HEK293T (cell line): ENCODE results near the gene HYAL3.

Source experiments
- CTCF ChIA-PET: fragments of 350-600 bp; formaldehyde crosslinking; extraction: SDS; loops from one replicate; lab custom pipeline; 2021; ENCODE audit warnings: antibody characterized with exemption, inconsistent platforms; lab: Yijun Ruan, JAX
- POLR2A ChIA-PET: fragments of 350-600 bp; formaldehyde crosslinking; extraction: SDS; loops from one replicate; lab custom pipeline; 2020; ENCODE audit warnings: antibody characterized with exemption, inconsistent platforms; lab: Yijun Ruan, JAX
- DNase-seq: peaks from one replicate; pipeline ENCODE4 v3.0.0; 2012; ENCODE audit warnings: mixed read lengths; ENCODE audit errors: extremely low spot score
- ARNT ChIP-seq: fragments of 450-650 bp; IDR thresholded peaks from 2 replicates; pipeline ENCODE4 v1.6.1; 2017; ENCODE audit warnings: mild to moderate bottlenecking
- BHLHE40 ChIP-seq: fragments of 450-650 bp; IDR thresholded peaks from 2 replicates; pipeline ENCODE4 v1.6.1; 2016; ENCODE audit warnings: mild to moderate bottlenecking, moderate library complexity, borderline replicate concordance
- CTBP1 ChIP-seq: fragments of 450-650 bp; IDR thresholded peaks from 2 replicates; pipeline ENCODE4 v1.6.1; 2016; ENCODE audit warnings: borderline replicate concordance
- ELF4 ChIP-seq: fragments of 450-650 bp; IDR thresholded peaks from 2 replicates; pipeline ENCODE4 v1.6.1; 2017; ENCODE audit warnings: antibody characterized with exemption
- FOXA1 ChIP-seq: fragments of 450-650 bp; IDR thresholded peaks from 2 replicates; pipeline ENCODE4 v1.6.1; 2016; ENCODE audit warnings: mild to moderate bottlenecking
- FOXK2 ChIP-seq: fragments of 450-650 bp; IDR thresholded peaks from 2 replicates; pipeline ENCODE4 v1.6.1; 2016; ENCODE audit warnings: mild to moderate bottlenecking
- FOXM1 ChIP-seq: fragments of 450-650 bp; IDR thresholded peaks from 2 replicates; pipeline ENCODE4 v1.6.1; 2017; ENCODE audit warnings: mild to moderate bottlenecking, borderline replicate concordance
- HDGF ChIP-seq: fragments of 450-650 bp; IDR thresholded peaks from 2 replicates; pipeline ENCODE4 v1.6.1; 2017; ENCODE audit warnings: antibody characterized with exemption, borderline replicate concordance
- L3MBTL2 ChIP-seq: fragments of 450-650 bp; conservative IDR thresholded peaks from 2 replicates; pipeline ENCODE4 v1.6.1; 2016; ENCODE audit warnings: mild to moderate bottlenecking
- LEF1 ChIP-seq: fragments of 450-650 bp; IDR thresholded peaks from 2 replicates; pipeline ENCODE4 v1.6.1; 2017; ENCODE audit warnings: mild to moderate bottlenecking, borderline replicate concordance
- NFRKB ChIP-seq: fragments of 450-650 bp; IDR thresholded peaks from 2 replicates; pipeline ENCODE4 v1.6.1; 2016; ENCODE audit warnings: mild to moderate bottlenecking, moderate library complexity
- SP1 ChIP-seq: fragments of 450-650 bp; IDR thresholded peaks from 2 replicates; pipeline ENCODE4 v1.6.1; 2017
- SUZ12 ChIP-seq: fragments of 450-650 bp; IDR thresholded peaks from 2 replicates; pipeline ENCODE4 v1.6.1; 2016; ENCODE audit warnings: mild to moderate bottlenecking
- TARDBP ChIP-seq: fragments of 450-650 bp; IDR thresholded peaks from 2 replicates; pipeline ENCODE4 v1.6.1; 2016
- ZNF384 ChIP-seq: fragments of 450-650 bp; IDR thresholded peaks from 2 replicates; pipeline ENCODE4 v1.6.1; 2016
- TF ChIP-seq, protein P1 (sequence below): fragments of 450-650 bp; IDR thresholded peaks from 2 replicates; pipeline ENCODE4 v1.6.1; 2016

The HYAL3 gene

DNA sequence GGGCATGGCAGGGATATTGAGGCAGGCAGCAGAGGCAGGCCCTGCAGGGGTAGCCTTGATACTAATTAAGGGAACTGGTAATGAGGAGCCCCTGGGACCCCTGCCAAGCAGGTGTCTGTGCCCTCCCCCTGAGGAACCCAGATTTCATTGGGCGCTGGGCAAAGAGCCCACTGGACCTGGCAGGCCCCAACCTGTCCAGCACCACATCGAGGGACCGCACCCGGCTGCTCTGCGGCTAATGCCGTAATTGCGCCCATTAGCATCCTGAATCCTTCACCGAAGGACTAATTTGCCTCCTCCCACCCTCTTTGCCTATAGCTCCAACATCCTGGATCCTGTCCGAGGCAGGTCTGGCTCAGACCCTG is 44.0 kb downstream of the HYAL3 start:
- ChIA-PET CTCF (interaction anchor here (1.5 to 2.9 kb wide), 2 partner anchors 9 to 14 kb away, joined by 4 to 21 read pairs; no protein-coding TSS in a partner anchor), POLR2A (interaction anchor here (1.7 to 1.9 kb wide), 2 partner anchors 20 to 22 kb away, joined by 4 to 6 read pairs; partner anchors contain the start of gene GNAI2)
- no peak for DNase-seq
- TF ChIP-seq FOXK2 = no peak
- no peak for TF ChIP-seq ELF4
- TF ChIP-seq L3MBTL2 = no peak
- no peak for TF ChIP-seq NFRKB
- TF ChIP-seq SP1 = no peak
- TF ChIP-seq, protein P1, sequence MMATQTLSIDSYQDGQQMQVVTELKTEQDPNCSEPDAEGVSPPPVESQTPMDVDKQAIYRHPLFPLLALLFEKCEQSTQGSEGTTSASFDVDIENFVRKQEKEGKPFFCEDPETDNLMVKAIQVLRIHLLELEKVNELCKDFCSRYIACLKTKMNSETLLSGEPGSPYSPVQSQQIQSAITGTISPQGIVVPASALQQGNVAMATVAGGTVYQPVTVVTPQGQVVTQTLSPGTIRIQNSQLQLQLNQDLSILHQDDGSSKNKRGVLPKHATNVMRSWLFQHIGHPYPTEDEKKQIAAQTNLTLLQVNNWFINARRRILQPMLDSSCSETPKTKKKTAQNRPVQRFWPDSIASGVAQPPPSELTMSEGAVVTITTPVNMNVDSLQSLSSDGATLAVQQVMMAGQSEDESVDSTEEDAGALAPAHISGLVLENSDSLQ = no peak
- TF ChIP-seq ARNT = no peak
- no peak for TF ChIP-seq TARDBP
- no peak for TF ChIP-seq FOXM1
- no peak for TF ChIP-seq LEF1
- no peak for TF ChIP-seq FOXA1
- TF ChIP-seq BHLHE40 = no peak
- TF ChIP-seq HDGF = no peak
- no peak for TF ChIP-seq SUZ12
- TF ChIP-seq CTBP1 = no peak
- TF ChIP-seq ZNF384 = no peak

DNA sequence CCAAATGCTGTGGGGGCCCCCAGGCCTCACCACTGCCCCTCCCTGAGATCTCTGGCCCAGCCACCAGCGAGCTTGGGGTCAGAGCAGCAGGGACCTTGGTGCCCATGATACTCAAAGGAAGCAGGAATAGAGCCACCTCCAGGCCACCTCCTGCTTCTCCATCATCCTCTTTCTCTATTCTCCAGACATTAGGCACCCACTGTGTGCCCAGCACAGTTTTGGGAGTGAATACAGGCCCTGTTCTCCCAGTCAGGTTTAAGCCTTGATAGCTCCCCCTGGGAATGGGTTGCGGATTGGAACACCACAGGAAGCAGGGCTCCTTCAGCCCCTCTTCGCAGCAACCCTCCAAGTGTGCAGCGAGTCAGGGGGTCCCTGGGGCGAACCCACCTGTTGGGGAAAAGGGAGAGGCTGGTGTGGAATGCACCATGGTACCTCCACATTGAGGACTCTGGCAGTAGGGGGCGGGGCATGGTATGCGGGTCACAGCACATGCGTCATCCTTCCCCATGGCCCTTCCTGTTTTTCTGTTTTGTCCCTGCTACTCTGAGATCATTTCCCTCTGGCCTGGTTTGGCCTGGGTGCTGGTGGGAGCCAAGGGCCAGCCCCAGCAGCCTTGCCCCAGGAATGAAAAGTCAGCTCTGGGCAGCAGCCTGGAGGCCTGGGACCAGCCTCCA is 44.5 kb downstream of the HYAL3 start:
- CTCF ChIA-PET = interaction anchor here (0.6 to 2.9 kb wide), 3 partner anchors 8 to 68 kb away, joined by 3 to 21 read pairs (median 3); partner anchors contain the start of gene HYAL2

DNA sequence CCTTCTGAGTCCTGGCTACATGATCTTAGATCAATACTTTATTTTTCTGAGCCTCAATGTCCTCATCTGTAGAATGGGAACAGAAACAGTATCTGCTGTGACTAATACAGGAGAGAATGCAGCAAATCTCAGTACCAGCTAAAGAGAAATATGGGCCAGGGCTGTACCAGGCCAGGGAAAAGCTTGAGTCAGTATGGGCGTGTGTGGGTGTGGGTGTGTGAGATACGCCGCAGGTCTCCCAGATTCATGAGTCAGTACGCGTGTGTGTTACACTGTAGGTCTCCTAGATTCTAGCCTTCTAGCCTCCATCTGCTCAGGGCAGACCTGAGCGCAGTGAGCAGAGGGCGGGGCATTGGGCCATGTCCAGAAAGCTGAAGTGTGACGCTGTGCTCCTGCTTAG is 48.0 kb downstream of the HYAL3 start:
- no peak for DNase-seq
- TF ChIP-seq TARDBP (no peak), ZNF384 (no peak), ARNT (no peak), LEF1 (no peak), FOXM1 (no peak), FOXK2 (no peak), CTBP1 (no peak), NFRKB (no peak), SP1 (no peak), FOXA1 (no peak), BHLHE40 (no peak), SUZ12 (no peak), HDGF (no peak), ELF4 (no peak), L3MBTL2 (no peak)
- TF ChIP-seq, protein P1 = no peak
- ChIA-PET POLR2A (no interaction called here), CTCF (interaction anchor here (1.2 kb wide), 1 partner anchor 9 kb away, joined by 3 read pairs; no protein-coding TSS in a partner anchor)

More for the DNA sequence above, 44.5 kb downstream of the HYAL3 start:
- no peak for DNase-seq
- TF ChIP-seq SP1 = no peak
- no peak for TF ChIP-seq HDGF
- TF ChIP-seq CTBP1 = no peak
- no peak for TF ChIP-seq FOXA1
- TF ChIP-seq ARNT = no peak
- no peak for TF ChIP-seq FOXK2
- TF ChIP-seq L3MBTL2 = no peak
- TF ChIP-seq ELF4 = no peak
- TF ChIP-seq SUZ12 = no peak
- TF ChIP-seq NFRKB = no peak
- no peak for TF ChIP-seq LEF1
- no peak for TF ChIP-seq TARDBP
- no peak for TF ChIP-seq BHLHE40
- TF ChIP-seq, protein P1 = no peak
- POLR2A ChIA-PET = interaction anchor here (1.2 to 1.9 kb wide), 4 partner anchors 19 to 27 kb away, joined by 3 to 6 read pairs (median 4); partner anchors contain the start of gene GNAI2

DNA sequence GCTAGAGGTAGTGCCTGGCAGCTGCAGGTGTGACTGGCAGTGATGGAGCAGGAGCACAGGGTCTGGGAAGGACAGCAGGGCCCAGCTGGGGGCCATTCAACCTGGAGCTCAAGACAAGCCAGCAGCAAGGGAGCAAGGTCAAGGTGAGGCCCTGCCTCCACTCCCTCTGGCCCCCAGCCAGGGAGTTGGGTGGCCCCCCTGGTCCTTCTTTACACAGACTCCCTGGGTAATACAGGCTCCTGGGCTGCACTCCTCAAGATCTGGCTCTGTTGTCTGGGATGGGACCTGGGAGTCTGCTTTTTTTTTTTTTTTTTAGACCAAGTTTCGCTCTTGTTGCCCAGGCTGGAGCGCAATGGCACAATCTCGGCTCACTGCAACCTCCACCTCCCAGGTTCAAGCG is 48.7 kb downstream of the HYAL3 start:
- ChIA-PET CTCF (interaction anchor here (0.8 to 1.2 kb wide), 3 partner anchors 10 to 18 kb away, joined by 3 to 4 read pairs (median 3); no protein-coding TSS in a partner anchor), POLR2A (interaction anchor here (0.9 to 1.2 kb wide), 2 partner anchors 15 to 87 kb away, joined by 3 read pairs; partner anchors contain the start of gene GNAI2)
- DNase-seq = no peak
- TF ChIP-seq L3MBTL2 = no peak
- no peak for TF ChIP-seq SUZ12
- TF ChIP-seq, protein P1 = no peak
- no peak for TF ChIP-seq FOXA1
- no peak for TF ChIP-seq NFRKB
- TF ChIP-seq FOXM1 = no peak
- TF ChIP-seq ARNT = no peak
- TF ChIP-seq LEF1 = no peak
- no peak for TF ChIP-seq CTBP1
- TF ChIP-seq TARDBP = no peak
- TF ChIP-seq FOXK2 = no peak

DNA sequence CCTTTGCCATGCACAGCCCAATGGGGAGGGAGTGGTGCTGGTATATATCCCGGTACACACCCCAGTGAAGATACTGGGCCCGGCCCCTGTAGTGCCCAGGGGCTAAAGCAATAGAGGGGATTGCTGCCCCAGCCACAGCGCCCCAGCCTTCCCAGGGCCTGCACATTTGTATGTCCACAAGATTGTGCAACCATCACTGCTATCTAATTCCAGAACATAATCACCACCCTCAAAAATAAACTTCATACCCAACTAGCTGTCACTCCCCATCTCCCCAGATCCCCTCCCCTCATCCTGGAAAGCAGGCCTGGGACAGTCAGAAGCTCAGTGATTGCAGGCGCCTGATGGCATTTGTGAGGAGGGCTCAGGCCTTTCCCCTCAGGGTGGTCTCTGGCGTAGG is 49.7 kb downstream of the HYAL3 start:
- DNase-seq = no peak
- TF ChIP-seq LEF1 = no peak
- TF ChIP-seq L3MBTL2 = no peak
- no peak for TF ChIP-seq FOXM1
- no peak for TF ChIP-seq TARDBP
- no peak for TF ChIP-seq FOXA1
- TF ChIP-seq, protein P1 = no peak
- TF ChIP-seq ELF4 = no peak
- no peak for TF ChIP-seq SP1
- TF ChIP-seq NFRKB = no peak
- no peak for TF ChIP-seq FOXK2
- TF ChIP-seq SUZ12 = no peak
- no peak for TF ChIP-seq HDGF
- no peak for TF ChIP-seq BHLHE40
- no peak for TF ChIP-seq CTBP1
- ChIA-PET CTCF (interaction anchor here (0.9 kb wide), 1 partner anchor 17 kb away, joined by 4 read pairs; no protein-coding TSS in a partner anchor), POLR2A (interaction anchor here (1.2 kb wide), 1 partner anchor 14 kb away, joined by 3 read pairs; the partner anchor contains the start of gene GNAI2)
